ENCODE measurements around the gene LNX2.

DNA sequence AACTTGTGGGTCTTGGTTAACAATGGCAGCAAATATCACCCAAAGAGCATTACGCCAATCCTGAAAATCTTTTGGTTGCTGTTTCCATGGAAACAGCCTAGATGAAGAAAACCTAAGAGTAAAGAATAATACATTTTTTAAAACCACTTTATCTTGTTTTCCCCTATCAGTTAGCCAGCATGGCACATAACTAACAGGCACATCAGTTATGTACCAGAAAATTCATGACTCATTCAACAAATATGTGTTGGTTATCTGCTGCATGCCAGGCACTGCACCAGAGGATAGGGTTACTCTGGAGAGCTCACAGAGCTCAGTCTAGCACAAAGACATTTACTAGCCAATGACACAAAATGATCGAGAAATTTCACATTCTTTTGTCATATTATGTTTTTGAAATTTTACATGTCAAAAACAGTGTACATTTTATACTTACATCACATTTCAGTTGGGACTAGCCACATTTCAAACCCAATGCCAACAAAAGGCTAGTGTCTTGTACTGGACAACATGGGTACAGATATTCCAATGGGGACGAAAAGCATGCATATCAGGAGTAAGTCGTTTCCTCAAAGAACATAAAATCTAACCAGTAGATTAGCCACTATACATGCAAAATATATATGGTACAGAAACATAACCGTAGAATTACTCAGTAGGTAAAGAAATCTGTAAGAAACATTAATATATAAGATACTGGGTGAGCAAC, 20.3 kb downstream of the LNX2 start:
- TF ChIP-seq, protein P1, sequence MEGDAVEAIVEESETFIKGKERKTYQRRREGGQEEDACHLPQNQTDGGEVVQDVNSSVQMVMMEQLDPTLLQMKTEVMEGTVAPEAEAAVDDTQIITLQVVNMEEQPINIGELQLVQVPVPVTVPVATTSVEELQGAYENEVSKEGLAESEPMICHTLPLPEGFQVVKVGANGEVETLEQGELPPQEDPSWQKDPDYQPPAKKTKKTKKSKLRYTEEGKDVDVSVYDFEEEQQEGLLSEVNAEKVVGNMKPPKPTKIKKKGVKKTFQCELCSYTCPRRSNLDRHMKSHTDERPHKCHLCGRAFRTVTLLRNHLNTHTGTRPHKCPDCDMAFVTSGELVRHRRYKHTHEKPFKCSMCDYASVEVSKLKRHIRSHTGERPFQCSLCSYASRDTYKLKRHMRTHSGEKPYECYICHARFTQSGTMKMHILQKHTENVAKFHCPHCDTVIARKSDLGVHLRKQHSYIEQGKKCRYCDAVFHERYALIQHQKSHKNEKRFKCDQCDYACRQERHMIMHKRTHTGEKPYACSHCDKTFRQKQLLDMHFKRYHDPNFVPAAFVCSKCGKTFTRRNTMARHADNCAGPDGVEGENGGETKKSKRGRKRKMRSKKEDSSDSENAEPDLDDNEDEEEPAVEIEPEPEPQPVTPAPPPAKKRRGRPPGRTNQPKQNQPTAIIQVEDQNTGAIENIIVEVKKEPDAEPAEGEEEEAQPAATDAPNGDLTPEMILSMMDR (IDR thresholded peaks at IDR 0.05; ENCODE audit: low read depth, low read length): no peak
- TF ChIP-seq EZH2phosphoT487 (IDR thresholded peaks at IDR 0.05; ENCODE audit: low read depth): no peak
